ENCODE results near the gene MYBL2.
"Not testable (repeated sequence)": the region's sequence is repeated elsewhere in the genome, so short reads cannot be mapped to it uniquely, and the experiment has no call there.

MYBL2 gene

DNA sequence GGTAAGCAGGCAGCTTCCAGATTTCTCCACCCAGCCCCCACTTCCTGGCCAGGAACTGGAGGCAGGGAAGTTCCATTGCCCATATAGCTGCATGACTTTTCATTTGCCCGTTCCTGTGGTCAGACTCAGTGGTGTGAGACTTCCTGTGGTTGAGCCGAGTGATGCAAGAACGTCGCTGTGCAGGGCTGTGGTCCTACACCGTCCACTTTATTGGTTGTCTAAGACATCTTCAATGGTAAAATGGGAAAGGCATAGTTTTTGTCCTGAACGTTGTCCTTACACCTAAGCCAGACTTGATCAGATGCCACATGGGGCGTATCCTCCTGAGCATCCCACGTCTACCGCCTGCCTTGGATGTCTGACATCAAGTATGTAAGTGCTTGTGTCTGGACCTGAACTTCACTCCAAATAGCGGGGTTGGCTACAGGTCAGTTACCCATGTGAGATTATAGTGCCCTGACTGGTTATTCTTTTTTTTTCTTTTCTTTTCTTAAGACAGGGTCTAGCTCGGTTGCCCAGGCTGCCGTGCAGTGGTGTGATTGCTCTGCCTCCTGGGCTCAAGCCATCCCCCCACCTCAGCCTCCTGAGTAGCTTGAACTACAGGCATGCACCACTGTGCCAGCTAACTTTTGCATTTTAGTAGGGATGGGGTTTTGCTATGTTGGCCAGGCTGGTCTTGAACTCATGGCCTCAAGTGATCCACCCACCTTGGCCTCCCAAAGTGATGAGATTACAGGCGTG is 85.8 kb downstream of the MYBL2 start:
- DNase-seq = no peak

- DNase-seq = no peak
Measured at GRCh38 chr20:43755390-43755789, 88.5 kb downstream of the MYBL2 start.

DNA sequence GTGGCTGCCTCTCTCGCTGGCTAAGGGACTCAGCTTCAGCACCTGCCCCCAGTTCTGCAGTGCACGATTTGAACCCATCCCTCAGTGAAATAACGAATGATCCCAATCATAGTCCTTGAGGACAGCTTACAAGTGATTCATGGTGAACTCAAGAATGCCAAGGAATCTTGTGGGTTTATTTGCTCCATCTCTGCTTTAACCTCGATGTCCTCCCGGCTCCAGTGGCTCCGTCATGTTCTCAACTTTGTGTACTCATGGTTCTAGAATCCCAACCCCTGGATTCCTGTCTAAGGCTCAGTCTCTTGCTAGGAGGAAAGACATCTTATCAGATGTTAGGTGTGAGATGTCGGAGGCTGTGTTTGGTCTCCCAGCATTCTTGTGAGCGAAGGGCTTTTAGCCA is 88.9 kb downstream of the MYBL2 start:
- DNase-seq = no peak

DNA sequence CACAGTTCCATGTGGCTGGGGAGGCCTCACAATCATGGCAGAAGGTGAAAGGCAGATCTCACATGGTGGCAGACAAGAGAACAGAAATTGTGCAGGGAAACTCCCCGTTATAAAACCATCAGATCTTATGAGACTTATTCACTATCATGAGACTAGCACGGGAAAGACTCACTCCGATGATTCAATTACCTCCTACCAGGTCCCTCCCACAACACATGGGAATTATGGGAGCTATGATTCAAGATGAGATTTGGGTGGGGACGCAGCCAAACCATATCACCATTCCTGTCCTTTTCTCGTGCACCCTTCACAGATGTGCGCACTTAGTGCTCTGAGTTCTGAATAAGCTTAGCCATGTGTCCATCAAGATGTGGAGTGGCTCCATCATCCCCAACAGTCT is 91.0 kb downstream of the MYBL2 start:
- DNase-seq = not testable (repeated sequence)

- DNase-seq = peak; percentile 46
Measured at GRCh38 chr20:43761386-43762340, 94.7 kb downstream of the MYBL2 start.

DNA sequence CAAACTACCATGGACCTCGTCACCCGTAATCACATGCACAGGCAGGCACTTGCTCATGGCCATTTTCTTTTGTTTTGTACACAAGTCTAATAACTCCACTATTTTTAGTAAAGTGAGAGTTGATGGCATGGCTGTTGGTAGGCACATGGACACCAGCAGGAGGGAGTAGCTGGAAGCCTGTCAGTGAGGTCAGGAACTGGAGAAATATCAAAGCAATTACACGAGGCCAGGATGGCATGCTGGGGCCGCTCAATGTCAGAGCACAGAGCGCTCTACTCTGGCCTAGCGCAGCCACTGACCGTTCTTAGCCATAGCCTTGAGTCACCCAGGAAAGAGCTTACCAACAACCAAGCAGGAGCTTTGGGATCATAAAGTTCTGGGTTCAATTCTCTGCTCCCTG is 96.0 kb downstream of the MYBL2 start:
- DNase-seq = no peak

DNA sequence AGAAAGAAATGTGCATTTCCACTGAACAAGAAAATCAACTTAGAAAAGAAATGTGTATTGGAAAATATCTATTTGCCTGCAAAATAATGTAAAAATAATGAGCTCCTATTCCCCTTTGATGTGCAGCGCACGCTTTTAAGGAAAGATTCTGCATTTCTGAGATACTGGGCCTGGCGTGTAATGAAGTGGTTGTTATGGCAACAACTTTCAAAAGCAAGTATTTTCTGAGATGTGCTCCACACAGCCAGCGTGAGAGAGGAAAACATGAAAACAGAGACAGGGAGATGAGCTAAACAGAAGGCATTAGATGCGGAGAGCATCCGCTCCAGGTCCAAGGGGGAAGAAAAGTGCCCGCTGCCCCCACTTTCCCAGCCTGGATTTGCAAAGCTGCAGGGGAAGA is 99.0 kb downstream of the MYBL2 start:
- no peak for DNase-seq

Measured in NCI-H1092 treated with DMSO at 0.1 percent for 48 hours (cell line).